HL-60 (cell line): ENCODE results near the gene PPIL1.
A peak's percentile ranks its signal among the peaks of the same experiment; 100 is the strongest.

Experiments
- DNase-seq, 2 experiments: peaks; one replicate each; pipeline ENCODE4 v3.0.0-alpha.2; 2010 to 2020; ENCODE audit warnings: low read depth in 1 of 2, low spot score in 1 of 2
- H3K27ac ChIP-seq: fragments of 250-450 bp; sonication (Bioruptor Pico); replicated peaks from 2 replicates; pipeline ENCODE4 v1.5.1; 2020; ENCODE audit warnings: mild to moderate bottlenecking, moderate library complexity
- H3K27me3 ChIP-seq: fragments of 250-450 bp; sonication (Bioruptor Pico); 2 replicates; pipeline ENCODE4 v1.5.1; 2021; ENCODE audit warnings: mild to moderate bottlenecking, moderate library complexity; ENCODE audit not compliant: insufficient read depth, poor library complexity, severe bottlenecking
- H3K4me3 ChIP-seq: replicated peaks from 2 replicates; pipeline ENCODE4 v1.5.1; 2011; ENCODE audit warnings: mild to moderate bottlenecking, control low read depth, low read length; ENCODE audit not compliant: insufficient read depth
- CTCF ChIP-seq: IDR thresholded peaks from one replicate; pipeline ENCODE4 v1.5.1; 2011; ENCODE audit warnings: low read length, control low read depth, inconsistent platforms; ENCODE audit not compliant: insufficient read depth
- GABPA ChIP-seq: IDR thresholded peaks from 2 replicates; pipeline ENCODE4 v1.6.1; 2012; ENCODE audit warnings: low read depth
- POLR2AphosphoS5 ChIP-seq: IDR thresholded peaks from 2 replicates; pipeline ENCODE4 v1.6.1; 2012; ENCODE audit warnings: low read depth
- SPI1 ChIP-seq: IDR thresholded peaks from 2 replicates; pipeline ENCODE4 v1.6.1; 2012; ENCODE audit warnings: low read depth, mild to moderate bottlenecking, borderline replicate concordance
- TF ChIP-seq, protein P1 (sequence below): IDR thresholded peaks from 2 replicates; pipeline ENCODE4 v1.6.1; 2012; ENCODE audit warnings: low read depth; ENCODE audit not compliant: insufficient replicate concordance

Gene PPIL1

DNA sequence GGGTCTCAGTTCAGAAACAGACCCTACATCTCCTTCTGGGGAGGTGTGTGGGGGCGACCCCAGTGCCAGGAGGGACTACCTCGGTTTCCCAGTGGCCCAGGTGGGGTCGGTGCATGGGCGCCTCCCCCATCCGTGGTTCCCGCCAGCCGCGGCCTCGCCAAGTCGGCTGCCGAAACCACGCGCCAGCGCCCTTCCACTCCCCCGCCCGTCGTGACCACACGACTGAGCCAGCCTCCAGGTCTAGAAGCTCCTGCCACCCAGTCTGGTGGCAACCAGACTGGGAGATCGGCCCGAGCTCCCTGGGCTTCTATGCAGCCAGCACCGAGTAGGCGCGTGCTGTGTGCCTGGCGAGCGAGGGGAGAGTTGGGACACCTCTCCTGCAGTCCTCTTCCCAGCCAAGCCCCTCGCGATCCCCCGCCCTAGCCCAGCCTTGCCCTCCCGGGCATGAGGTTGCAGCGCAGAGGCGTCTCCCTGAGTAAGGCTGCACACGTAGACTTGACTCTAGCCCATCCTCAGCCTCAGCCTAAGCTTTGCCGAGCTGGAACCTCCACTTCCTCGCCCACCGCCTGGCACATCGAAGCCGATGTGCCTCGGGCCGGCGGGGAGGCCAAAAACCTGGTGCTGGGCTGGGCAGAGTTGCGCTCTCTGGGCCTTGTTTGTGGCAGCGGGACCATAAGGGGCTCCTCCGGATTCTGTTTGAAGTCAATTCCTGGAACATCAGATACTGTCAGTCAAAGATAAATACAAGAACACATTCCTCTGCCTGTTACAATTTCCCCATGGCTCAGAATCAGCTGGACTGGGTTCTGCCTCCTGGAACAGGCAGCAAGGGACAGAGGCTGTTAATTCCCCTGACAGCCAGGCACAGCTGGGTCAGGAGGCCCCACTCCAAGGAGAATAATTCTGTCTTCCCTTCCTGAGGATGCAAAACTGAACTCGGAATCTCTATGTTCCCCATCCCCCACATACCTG, 33.9 kb downstream of the PPIL1 start:
- DNase-seq, result peak in 1 of 2 experiments; percentile 29
- TF ChIP-seq POLR2AphosphoS5, result no peak
- no peak for TF ChIP-seq CTCF
- TF ChIP-seq, protein P1, sequence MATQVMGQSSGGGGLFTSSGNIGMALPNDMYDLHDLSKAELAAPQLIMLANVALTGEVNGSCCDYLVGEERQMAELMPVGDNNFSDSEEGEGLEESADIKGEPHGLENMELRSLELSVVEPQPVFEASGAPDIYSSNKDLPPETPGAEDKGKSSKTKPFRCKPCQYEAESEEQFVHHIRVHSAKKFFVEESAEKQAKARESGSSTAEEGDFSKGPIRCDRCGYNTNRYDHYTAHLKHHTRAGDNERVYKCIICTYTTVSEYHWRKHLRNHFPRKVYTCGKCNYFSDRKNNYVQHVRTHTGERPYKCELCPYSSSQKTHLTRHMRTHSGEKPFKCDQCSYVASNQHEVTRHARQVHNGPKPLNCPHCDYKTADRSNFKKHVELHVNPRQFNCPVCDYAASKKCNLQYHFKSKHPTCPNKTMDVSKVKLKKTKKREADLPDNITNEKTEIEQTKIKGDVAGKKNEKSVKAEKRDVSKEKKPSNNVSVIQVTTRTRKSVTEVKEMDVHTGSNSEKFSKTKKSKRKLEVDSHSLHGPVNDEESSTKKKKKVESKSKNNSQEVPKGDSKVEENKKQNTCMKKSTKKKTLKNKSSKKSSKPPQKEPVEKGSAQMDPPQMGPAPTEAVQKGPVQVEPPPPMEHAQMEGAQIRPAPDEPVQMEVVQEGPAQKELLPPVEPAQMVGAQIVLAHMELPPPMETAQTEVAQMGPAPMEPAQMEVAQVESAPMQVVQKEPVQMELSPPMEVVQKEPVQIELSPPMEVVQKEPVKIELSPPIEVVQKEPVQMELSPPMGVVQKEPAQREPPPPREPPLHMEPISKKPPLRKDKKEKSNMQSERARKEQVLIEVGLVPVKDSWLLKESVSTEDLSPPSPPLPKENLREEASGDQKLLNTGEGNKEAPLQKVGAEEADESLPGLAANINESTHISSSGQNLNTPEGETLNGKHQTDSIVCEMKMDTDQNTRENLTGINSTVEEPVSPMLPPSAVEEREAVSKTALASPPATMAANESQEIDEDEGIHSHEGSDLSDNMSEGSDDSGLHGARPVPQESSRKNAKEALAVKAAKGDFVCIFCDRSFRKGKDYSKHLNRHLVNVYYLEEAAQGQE, result no peak
- TF ChIP-seq SPI1, result no peak
- no peak for TF ChIP-seq GABPA
- Histone ChIP-seq H3K4me3 (no peak overlapping the region), H3K27me3 (peaks cover 17% of the 10 kb centered on the region), H3K27ac (no peak overlapping the region)

GRCh38 chr6:36839749-36840431, 34.7 kb downstream of the PPIL1 start:
- Histone ChIP-seq H3K27me3 (peaks cover 17% of the 10 kb centered on the region), H3K27ac (no peak overlapping the region), H3K4me3 (peak overlapping the region; percentile 36)
- TF ChIP-seq GABPA (no peak), POLR2AphosphoS5 (no peak), SPI1 (no peak), CTCF (no peak)
- TF ChIP-seq, protein P1, result no peak
- DNase-seq, result peak in 1 of 2 experiments; percentile 15

DNA sequence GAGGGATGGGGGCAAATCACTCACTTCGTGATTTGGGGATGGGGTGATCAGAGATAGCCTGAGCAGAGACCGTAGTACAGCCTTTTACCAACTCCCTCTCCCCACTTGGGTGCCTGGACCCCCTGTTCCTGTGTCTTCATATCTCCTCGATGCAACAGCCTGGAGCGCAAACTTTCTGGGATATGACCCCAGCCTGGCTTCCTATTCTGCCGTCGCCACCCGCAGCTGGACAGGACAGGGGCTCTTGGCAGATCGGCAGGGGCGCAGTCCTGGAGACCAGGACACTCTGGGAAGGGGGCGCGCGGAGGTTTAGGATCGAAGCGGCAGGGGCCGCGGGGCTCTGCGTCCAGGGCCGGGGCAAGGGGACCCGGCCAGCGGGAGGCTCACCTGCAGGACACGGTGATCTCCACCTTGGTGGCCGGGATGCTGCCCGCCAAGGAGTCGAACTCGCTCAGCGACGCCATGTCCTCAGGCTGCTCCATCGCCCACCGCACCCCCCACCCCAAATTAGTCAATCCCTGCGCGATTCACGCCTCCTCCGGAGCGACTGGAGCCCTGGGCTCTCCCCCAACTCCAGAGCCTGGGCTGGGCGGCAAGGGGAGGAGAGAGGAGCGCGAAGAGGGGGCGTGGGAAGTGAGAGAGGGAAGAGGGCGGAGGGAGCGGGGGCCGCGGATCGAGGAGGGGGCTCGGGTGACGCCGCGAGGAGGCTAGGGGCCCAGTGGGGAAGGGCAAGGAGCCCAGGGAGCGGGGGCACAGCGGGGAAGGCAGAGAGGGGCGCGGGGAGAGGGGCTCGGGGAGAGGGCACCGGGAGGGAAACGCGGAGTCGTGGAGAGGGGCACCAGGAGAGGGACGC, 35.5 kb downstream of the PPIL1 start, which contains the start of gene CPNE5:
TSS of gene CPNE5 (minus strand) at position 549 of the 853 bp plus-strand sequence. CDS start at position 482, 67 bp downstream.
- Histone ChIP-seq H3K27ac (no peak within 1 kb of the TSS), H3K4me3 (peak within 1 kb of the TSS; percentile 36), H3K27me3 (peaks cover 17% of the 10 kb centered on the region)
- TF ChIP-seq GABPA, result no peak
- TF ChIP-seq, protein P1, result no peak
- DNase-seq, result no peak
